ENCODE measurements around the gene KCNQ4.

Gene KCNQ4

DNA sequence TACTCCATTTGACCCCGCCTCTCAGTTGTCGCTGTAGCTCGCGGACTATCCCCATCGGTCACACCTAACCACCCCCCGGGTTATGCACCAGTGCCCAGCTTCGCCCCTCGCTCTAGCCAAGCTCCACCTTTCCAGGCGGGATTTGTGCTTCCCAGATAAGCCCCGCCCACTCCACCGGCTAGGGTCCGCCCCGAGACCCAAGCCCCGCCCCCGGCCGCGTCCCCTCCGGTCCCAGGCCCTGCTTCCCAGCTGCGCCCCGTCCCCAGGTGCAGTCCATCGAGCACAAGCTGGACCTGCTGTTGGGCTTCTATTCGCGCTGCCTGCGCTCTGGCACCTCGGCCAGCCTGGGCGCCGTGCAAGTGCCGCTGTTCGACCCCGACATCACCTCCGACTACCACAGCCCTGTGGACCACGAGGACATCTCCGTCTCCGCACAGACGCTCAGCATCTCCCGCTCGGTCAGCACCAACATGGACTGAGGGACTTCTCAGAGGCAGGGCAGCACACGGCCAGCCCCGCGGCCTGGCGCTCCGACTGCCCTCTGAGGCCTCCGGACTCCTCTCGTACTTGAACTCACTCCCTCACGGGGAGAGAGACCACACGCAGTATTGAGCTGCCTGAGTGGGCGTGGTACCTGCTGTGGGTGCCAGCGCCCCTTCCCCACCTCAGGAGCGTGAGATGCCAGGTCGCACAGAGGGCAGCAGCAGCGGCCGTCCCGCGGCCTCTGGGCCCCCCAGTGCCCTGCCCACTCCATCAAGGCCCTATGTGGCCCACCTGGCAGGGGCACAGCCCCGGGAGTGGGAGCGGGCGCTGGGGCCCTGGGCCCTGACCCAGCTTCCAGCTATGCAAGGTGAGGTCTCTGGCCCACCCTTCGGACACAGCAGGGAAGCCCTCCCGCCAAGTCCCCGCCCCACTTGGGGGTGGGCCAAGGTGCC is 54.7 kb downstream of the KCNQ4 start:
- no CpG with 5 or more reads among the region's 60 CpGs for WGBS (ENCODE audit: extremely low coverage, insufficient coverage, low lambda C conversion rate)
- H3K27ac ChIP-seq (ENCODE audit: low read depth, low read length): no peak overlapping the region
- H3K4me3 ChIP-seq (ENCODE audit: low read length): no peak overlapping the region
- H3K9ac ChIP-seq (ENCODE audit: low read length): no peak overlapping the region
- no peaks in the 10 kb centered on the region for H3K36me3 ChIP-seq (ENCODE audit: control insufficient read depth, insufficient read depth, low read length)
- no peak for DNase-seq
- no peak overlapping the region for H2AK5ac ChIP-seq (ENCODE audit: low read length)
- H2BK5ac ChIP-seq (ENCODE audit: low read length): no peak overlapping the region
- no peak overlapping the region for H4K8ac ChIP-seq (ENCODE audit: low read depth, low read length)
- H2BK15ac ChIP-seq (replicated peaks; ENCODE audit: low read depth): no peak overlapping the region
- no peaks in the 10 kb centered on the region for H3K79me1 ChIP-seq (ENCODE audit: low read length)
- no peak overlapping the region for H4K5ac ChIP-seq (ENCODE audit: low read length)
- no peak overlapping the region for H3K4me2 ChIP-seq (ENCODE audit: low read length)
- H3K27me3 ChIP-seq (ENCODE audit: insufficient read depth, low read length, poor library complexity): no peaks in the 10 kb centered on the region
- H3K79me2 ChIP-seq (ENCODE audit: control insufficient read depth, insufficient read depth, low read length): no peaks in the 10 kb centered on the region
- no peak overlapping the region for H3K56ac ChIP-seq (ENCODE audit: low read length)
- no peak overlapping the region for H3K23ac ChIP-seq (ENCODE audit: low read length)
- H2BK120ac ChIP-seq (ENCODE audit: low read depth, low read length): no peak overlapping the region
- H3K4me1 ChIP-seq (ENCODE audit: control insufficient read depth, low read depth, low read length): peaks cover 4% of the 10 kb centered on the region
- no peak overlapping the region for H3K4ac ChIP-seq (ENCODE audit: low read depth, low read length)
- H3K18ac ChIP-seq (ENCODE audit: low read length): no peak overlapping the region

GRCh38 chr1:40838980-40839942 is 55.7 kb downstream of the KCNQ4 start:
- H4K5ac ChIP-seq (ENCODE audit: low read length): no peak overlapping the region
- no peak overlapping the region for H3K9ac ChIP-seq (ENCODE audit: low read length)
- H3K56ac ChIP-seq (ENCODE audit: low read length): no peak overlapping the region
- H3K27me3 ChIP-seq (ENCODE audit: insufficient read depth, low read length, poor library complexity): no peaks in the 10 kb centered on the region
- no peaks in the 10 kb centered on the region for H3K79me1 ChIP-seq (ENCODE audit: low read length)
- no peak overlapping the region for H3K23ac ChIP-seq (ENCODE audit: low read length)
- H3K27ac ChIP-seq (ENCODE audit: low read depth, low read length): no peak overlapping the region
- no peak overlapping the region for H2BK15ac ChIP-seq (replicated peaks; ENCODE audit: low read depth)
- DNase-seq: no peak
- H2AK5ac ChIP-seq (ENCODE audit: low read length): no peak overlapping the region
- no peaks in the 10 kb centered on the region for H3K79me2 ChIP-seq (ENCODE audit: control insufficient read depth, insufficient read depth, low read length)
- no peak overlapping the region for H4K8ac ChIP-seq (ENCODE audit: low read depth, low read length)
- no peak overlapping the region for H3K4me2 ChIP-seq (ENCODE audit: low read length)
- H2BK120ac ChIP-seq (ENCODE audit: low read depth, low read length): no peak overlapping the region
- no peak overlapping the region for H2BK5ac ChIP-seq (ENCODE audit: low read length)
- no peak overlapping the region for H3K4ac ChIP-seq (ENCODE audit: low read depth, low read length)
- H3K4me1 ChIP-seq (ENCODE audit: control insufficient read depth, low read depth, low read length): peaks cover 4% of the 10 kb centered on the region
- no peak overlapping the region for H3K18ac ChIP-seq (ENCODE audit: low read length)
- no peaks in the 10 kb centered on the region for H3K36me3 ChIP-seq (ENCODE audit: control insufficient read depth, insufficient read depth, low read length)
- no peak overlapping the region for H3K4me3 ChIP-seq (ENCODE audit: low read length)
- WGBS (ENCODE audit: extremely low coverage, insufficient coverage, low lambda C conversion rate): no CpG with 5 or more reads among the region's 15 CpGs

DNA sequence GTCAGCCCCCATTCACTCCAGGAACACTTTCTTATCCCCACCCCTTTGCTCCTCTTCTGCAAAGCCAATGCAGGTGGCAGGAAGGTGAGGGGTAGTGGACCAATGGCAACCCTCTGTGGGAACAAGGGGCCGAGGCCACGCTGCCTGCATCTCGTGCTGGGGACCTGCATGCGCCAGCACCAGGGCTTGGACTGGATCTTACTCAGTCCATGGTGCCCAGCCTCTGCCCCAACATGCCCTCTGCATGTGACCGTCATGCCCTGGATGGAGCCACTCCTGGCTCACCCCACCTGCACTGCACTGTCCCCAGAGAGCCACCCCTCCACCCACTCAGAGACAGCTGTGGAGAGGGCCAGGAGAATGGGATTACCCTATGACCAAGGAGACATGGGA is 56.4 kb downstream of the KCNQ4 start:
- no peaks in the 10 kb centered on the region for H3K27me3 ChIP-seq (ENCODE audit: insufficient read depth, low read length, poor library complexity)
- H2BK5ac ChIP-seq (ENCODE audit: low read length): no peak overlapping the region
- H3K36me3 ChIP-seq (ENCODE audit: control insufficient read depth, insufficient read depth, low read length): no peaks in the 10 kb centered on the region
- H3K79me1 ChIP-seq (ENCODE audit: low read length): no peaks in the 10 kb centered on the region
- H2BK15ac ChIP-seq (replicated peaks; ENCODE audit: low read depth): no peak overlapping the region
- H4K8ac ChIP-seq (ENCODE audit: low read depth, low read length): no peak overlapping the region
- no peak overlapping the region for H4K5ac ChIP-seq (ENCODE audit: low read length)
- H3K79me2 ChIP-seq (ENCODE audit: control insufficient read depth, insufficient read depth, low read length): no peaks in the 10 kb centered on the region
- no peak overlapping the region for H3K23ac ChIP-seq (ENCODE audit: low read length)
- no peak overlapping the region for H2BK120ac ChIP-seq (ENCODE audit: low read depth, low read length)
- no peak overlapping the region for H3K4me3 ChIP-seq (ENCODE audit: low read length)
- no peak overlapping the region for H3K4ac ChIP-seq (ENCODE audit: low read depth, low read length)
- H2AK5ac ChIP-seq (ENCODE audit: low read length): no peak overlapping the region
- H3K27ac ChIP-seq (ENCODE audit: low read depth, low read length): no peak overlapping the region
- H3K4me2 ChIP-seq (ENCODE audit: low read length): no peak overlapping the region
- H3K56ac ChIP-seq (ENCODE audit: low read length): no peak overlapping the region
- no peak overlapping the region for H3K18ac ChIP-seq (ENCODE audit: low read length)
- no CpG with 5 or more reads among the region's 5 CpGs for WGBS (ENCODE audit: extremely low coverage, insufficient coverage, low lambda C conversion rate)
- H3K9ac ChIP-seq (ENCODE audit: low read length): no peak overlapping the region
- H3K4me1 ChIP-seq (ENCODE audit: control insufficient read depth, low read depth, low read length): peaks cover 4% of the 10 kb centered on the region
- DNase-seq: no peak

DNA sequence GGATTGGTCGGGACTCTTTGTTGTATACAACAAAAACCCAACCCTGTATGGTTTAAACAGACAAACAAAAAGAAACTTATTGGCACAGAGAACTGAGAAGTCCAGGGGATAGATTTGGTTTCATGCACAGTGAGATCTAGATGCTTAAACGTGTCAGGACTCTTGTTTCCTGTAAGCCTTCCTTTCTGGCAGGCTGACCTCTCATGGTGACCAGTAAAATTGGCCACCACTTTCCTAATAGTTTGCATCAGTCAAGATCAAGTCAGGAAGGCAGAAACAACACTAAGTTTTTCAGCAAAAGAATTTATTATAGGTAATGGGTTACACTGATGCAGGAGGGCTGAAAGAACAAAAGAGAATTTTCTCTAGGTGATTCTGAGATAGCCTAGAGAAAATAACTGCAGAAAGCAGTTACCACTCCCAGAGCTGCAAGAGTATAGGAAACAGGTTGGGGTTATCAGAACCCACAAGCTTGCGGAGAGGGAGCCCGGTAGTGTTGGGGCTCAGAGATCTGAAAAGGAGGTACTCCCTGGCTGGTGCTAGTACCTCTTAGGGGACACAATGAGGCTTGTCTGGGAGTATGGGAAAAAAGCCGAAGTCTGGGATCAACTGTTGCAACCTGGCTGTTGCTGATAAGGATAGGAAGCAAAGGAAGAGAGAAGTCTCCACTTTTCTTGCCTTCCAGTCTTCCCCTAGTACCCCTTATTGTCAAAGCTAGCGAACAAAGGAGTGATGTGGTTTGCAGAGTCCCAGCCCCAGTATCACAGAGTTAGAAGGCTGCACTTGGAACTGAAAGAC is 57.1 kb downstream of the KCNQ4 start:
- H2AK5ac ChIP-seq (ENCODE audit: low read length): no peak overlapping the region
- H3K23ac ChIP-seq (ENCODE audit: low read length): no peak overlapping the region
- H4K8ac ChIP-seq (ENCODE audit: low read depth, low read length): no peak overlapping the region
- H3K4ac ChIP-seq (ENCODE audit: low read depth, low read length): no peak overlapping the region
- no peak overlapping the region for H3K4me3 ChIP-seq (ENCODE audit: low read length)
- no peak overlapping the region for H3K18ac ChIP-seq (ENCODE audit: low read length)
- no CpG with 5 or more reads among the region's 6 CpGs for WGBS (ENCODE audit: extremely low coverage, insufficient coverage, low lambda C conversion rate)
- H3K79me1 ChIP-seq (ENCODE audit: low read length): no peaks in the 10 kb centered on the region
- no peak overlapping the region for H3K4me2 ChIP-seq (ENCODE audit: low read length)
- H3K27me3 ChIP-seq (ENCODE audit: insufficient read depth, low read length, poor library complexity): no peaks in the 10 kb centered on the region
- H3K36me3 ChIP-seq (ENCODE audit: control insufficient read depth, insufficient read depth, low read length): no peaks in the 10 kb centered on the region
- no peak overlapping the region for H2BK5ac ChIP-seq (ENCODE audit: low read length)
- H4K5ac ChIP-seq (ENCODE audit: low read length): no peak overlapping the region
- no peak overlapping the region for H3K56ac ChIP-seq (ENCODE audit: low read length)
- no peak for DNase-seq
- H2BK120ac ChIP-seq (ENCODE audit: low read depth, low read length): no peak overlapping the region
- H3K79me2 ChIP-seq (ENCODE audit: control insufficient read depth, insufficient read depth, low read length): no peaks in the 10 kb centered on the region
- no peak overlapping the region for H3K27ac ChIP-seq (ENCODE audit: low read depth, low read length)
- no peak overlapping the region for H3K9ac ChIP-seq (ENCODE audit: low read length)
- H2BK15ac ChIP-seq (replicated peaks; ENCODE audit: low read depth): no peak overlapping the region
- peaks cover 4% of the 10 kb centered on the region for H3K4me1 ChIP-seq (ENCODE audit: control insufficient read depth, low read depth, low read length)

DNA sequence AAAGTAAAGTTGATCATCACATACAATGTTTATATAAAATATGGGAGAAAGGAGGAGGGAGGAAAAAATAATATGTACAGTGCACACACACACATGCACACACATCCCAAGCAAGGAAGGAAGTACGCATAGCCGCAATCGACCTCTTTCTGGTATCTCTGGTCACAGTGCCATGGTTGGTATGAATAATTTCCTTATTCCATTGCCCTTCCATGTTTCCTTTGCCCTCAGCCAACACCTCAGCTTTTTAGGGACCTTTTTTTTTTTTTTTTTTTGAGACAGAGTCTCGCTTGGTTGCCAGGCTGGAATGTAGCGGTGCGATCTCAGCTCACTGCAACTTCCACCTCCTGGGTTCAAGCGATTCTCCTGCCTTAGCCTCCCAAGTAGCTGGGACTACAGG is 58.0 kb downstream of the KCNQ4 start:
- H3K27ac ChIP-seq (ENCODE audit: low read depth, low read length): no peak overlapping the region
- H2BK120ac ChIP-seq (ENCODE audit: low read depth, low read length): no peak overlapping the region
- no peaks in the 10 kb centered on the region for H3K79me1 ChIP-seq (ENCODE audit: low read length)
- H3K4me2 ChIP-seq (ENCODE audit: low read length): no peak overlapping the region
- H3K27me3 ChIP-seq (ENCODE audit: insufficient read depth, low read length, poor library complexity): no peaks in the 10 kb centered on the region
- no peaks in the 10 kb centered on the region for H3K36me3 ChIP-seq (ENCODE audit: control insufficient read depth, insufficient read depth, low read length)
- H2BK5ac ChIP-seq (ENCODE audit: low read length): no peak overlapping the region
- H3K4me1 ChIP-seq (ENCODE audit: control insufficient read depth, low read depth, low read length): peaks cover 4% of the 10 kb centered on the region
- no peak overlapping the region for H3K4ac ChIP-seq (ENCODE audit: low read depth, low read length)
- H4K5ac ChIP-seq (ENCODE audit: low read length): no peak overlapping the region
- no peak overlapping the region for H3K56ac ChIP-seq (ENCODE audit: low read length)
- no peak overlapping the region for H4K8ac ChIP-seq (ENCODE audit: low read depth, low read length)
- H3K18ac ChIP-seq (ENCODE audit: low read length): no peak overlapping the region
- no peaks in the 10 kb centered on the region for H3K79me2 ChIP-seq (ENCODE audit: control insufficient read depth, insufficient read depth, low read length)
- no CpG with 5 or more reads among the region's 7 CpGs for WGBS (ENCODE audit: extremely low coverage, insufficient coverage, low lambda C conversion rate)
- H3K4me3 ChIP-seq (ENCODE audit: low read length): no peak overlapping the region
- H3K23ac ChIP-seq (ENCODE audit: low read length): no peak overlapping the region
- DNase-seq: no peak
- H3K9ac ChIP-seq (ENCODE audit: low read length): no peak overlapping the region
- no peak overlapping the region for H2AK5ac ChIP-seq (ENCODE audit: low read length)
- no peak overlapping the region for H2BK15ac ChIP-seq (replicated peaks; ENCODE audit: low read depth)
